ENCODE results near the gene MRPS17.
"Not testable (repeated sequence)": the region's sequence is repeated elsewhere in the genome, so short reads cannot be mapped to it uniquely, and the experiment has no call there.

Gene MRPS17

GRCh38 chr7:55951637-55952351 lies at the start of gene MRPS17:
Gene MRPS17, plus strand, starts transcription at chr7:55951877. Its CDS starts 1,319 bp downstream, at chr7:55953196.
- FAIRE-seq: peak; percentile 73
- DNase-seq (ENCODE audit: insufficient read length, low spot score): peak; percentile 99

- FAIRE-seq: peak; percentile 64
These were observed 47.5 kb upstream of the MRPS17 start for GRCh38 chr7:55903985-55904759.

GRCh38 chr7:55912748-55913158 lies 38.9 kb upstream of the MRPS17 start:
- FAIRE-seq: no peak
- no peak for DNase-seq (ENCODE audit: insufficient read length, low spot score)

More at GRCh38 chr7:55903985-55904759, 47.5 kb upstream of the MRPS17 start:
- no peak for DNase-seq (ENCODE audit: insufficient read length, low spot score)

- DNase-seq (ENCODE audit: insufficient read length, low spot score) (no peak), FAIRE-seq (no peak)
These were observed 33.9 kb upstream of the MRPS17 start for GRCh38 chr7:55917771-55918170.

- DNase-seq (ENCODE audit: insufficient read length, low spot score): no peak
- no peak for FAIRE-seq
These were observed 23.5 kb upstream of the MRPS17 start for GRCh38 chr7:55928006-55928767.

GRCh38 chr7:55931421-55932151 lies 20.1 kb upstream of the MRPS17 start:
- DNase-seq (ENCODE audit: insufficient read length, low spot score) (no peak), FAIRE-seq (no peak)

- no peak for FAIRE-seq
- DNase-seq (ENCODE audit: insufficient read length, low spot score): no peak
These were observed 12.1 kb upstream of the MRPS17 start for GRCh38 chr7:55939514-55940123.

GRCh38 chr7:55946545-55946944 lies 5.1 kb upstream of the MRPS17 start:
- FAIRE-seq (no peak), DNase-seq (ENCODE audit: insufficient read length, low spot score) (no peak)

GRCh38 chr7:55952352-55952671 lies 635 bp downstream of the MRPS17 start:
- FAIRE-seq; DNase-seq (ENCODE audit: insufficient read length, low spot score): not testable (repeated sequence)

GRCh38 chr7:55953707-55954475 lies 2.2 kb downstream of the MRPS17 start:
- FAIRE-seq (no peak), DNase-seq (ENCODE audit: insufficient read length, low spot score) (no peak)

GRCh38 chr7:55957190-55957589 lies 5.5 kb downstream of the MRPS17 start:
- DNase-seq (ENCODE audit: insufficient read length, low spot score): no peak
- FAIRE-seq: no peak

GRCh38 chr7:55962014-55962413 lies 10.3 kb downstream of the MRPS17 start:
- DNase-seq (ENCODE audit: insufficient read length, low spot score): no peak
- no peak for FAIRE-seq

- FAIRE-seq (no peak), DNase-seq (ENCODE audit: insufficient read length, low spot score) (no peak)
These were observed 12.0 kb downstream of the MRPS17 start for GRCh38 chr7:55963584-55964168.

- peak; percentile 81 for DNase-seq (ENCODE audit: insufficient read length, low spot score)
- no peak for FAIRE-seq
These were observed 12.8 kb downstream of the MRPS17 start, which contains the start of gene NIPSNAP2 for GRCh38 chr7:55964261-55965099. Gene NIPSNAP2, plus strand, starts transcription at chr7:55964585. Its CDS starts 25 bp downstream, at chr7:55964610.

GRCh38 chr7:55965100-55965470 lies 13.4 kb downstream of the MRPS17 start:
- no peak for FAIRE-seq
- DNase-seq (ENCODE audit: insufficient read length, low spot score): no peak

- FAIRE-seq: no peak
- no peak for DNase-seq (ENCODE audit: insufficient read length, low spot score)
These were observed 14.2 kb downstream of the MRPS17 start for GRCh38 chr7:55965805-55966421.

- FAIRE-seq (no peak), DNase-seq (ENCODE audit: insufficient read length, low spot score) (no peak)
These were observed 15.2 kb downstream of the MRPS17 start for GRCh38 chr7:55966851-55967250.

- DNase-seq (ENCODE audit: insufficient read length, low spot score) (no peak), FAIRE-seq (no peak)
These were observed 17.7 kb downstream of the MRPS17 start for GRCh38 chr7:55969391-55969790.
